ENCODE measurements around the gene HMCN2. TPM values are rescaled to one million over a fixed set of nuclear protein-coding genes. Genes with fewer than 3 reads are reported as not detected.

The HMCN2 gene
- total and polyA plus RNA-seq, 9 donors: 0.12 to 4.2 (median 0.98) TPM

GRCh38 chr9:130239363-130239695 is 26.2 kb upstream of the HMCN2 start:
- Histone ChIP-seq H3K9me3 (no peaks in the 10 kb centered on the region), H3K36me3 (no peaks in the 10 kb centered on the region), H3K4me1 (ENCODE audit: insufficient read depth) (peaks cover 3% of the 10 kb centered on the region), H3K27ac (no peak overlapping the region), H3K27me3 (no peaks in the 10 kb centered on the region), H3K4me3 (no peak overlapping the region)
- no peak for TF ChIP-seq EP300 (IDR thresholded peaks at IDR 0.05)
- TF ChIP-seq CTCF (IDR thresholded peaks at IDR 0.05): no peak
- TF ChIP-seq POLR2A (IDR thresholded peaks at IDR 0.05): no peak
- 91 to 94% (median 92%) methylated on average over 3 of the region's 3 CpGs for WGBS, 3 donors
- DNase-seq: no peak
- intact Hi-C loops (cut with DNase I): loop anchor here (5.0 to 10.0 kb wide), 5 partner anchors 65 to 357 kb away; partner anchors contain the start of gene NCS1 (in 3 of the 4)

GRCh38 chr9:130239741-130240241 is 25.8 kb upstream of the HMCN2 start:
- Histone ChIP-seq H3K9me3 (no peaks in the 10 kb centered on the region), H3K27ac (no peak overlapping the region), H3K4me3 (no peak overlapping the region), H3K4me1 (ENCODE audit: insufficient read depth) (peaks cover 3% of the 10 kb centered on the region), H3K36me3 (no peaks in the 10 kb centered on the region), H3K27me3 (no peaks in the 10 kb centered on the region)
- intact Hi-C loops (cut with DNase I): loop anchor here (5.0 to 10.0 kb wide), 5 partner anchors 65 to 357 kb away; partner anchors contain the start of gene NCS1 (in 3 of the 4)
- 47 to 54% (median 53%) methylated on average over 9 of the region's 9 CpGs for WGBS, 3 donors
- DNase-seq: no peak
- TF ChIP-seq CTCF (IDR thresholded peaks at IDR 0.05): no peak
- no peak for TF ChIP-seq EP300 (IDR thresholded peaks at IDR 0.05)
- no peak for TF ChIP-seq POLR2A (IDR thresholded peaks at IDR 0.05)

GRCh38 chr9:130240410-130241197 is 25.0 kb upstream of the HMCN2 start:
- Histone ChIP-seq H3K9me3 (no peaks in the 10 kb centered on the region), H3K4me3 (no peak overlapping the region), H3K27ac (no peak overlapping the region), H3K27me3 (no peaks in the 10 kb centered on the region), H3K36me3 (no peaks in the 10 kb centered on the region), H3K4me1 (ENCODE audit: insufficient read depth) (peaks cover 3% of the 10 kb centered on the region)
- 61 to 81% (median 74%) methylated on average over 5 of the region's 5 CpGs for WGBS, 3 donors
- intact Hi-C loops (cut with DNase I): no loop called here
- DNase-seq: peak in 2 of 5 donors; percentile 57 to 65
- no peak for TF ChIP-seq EP300 (IDR thresholded peaks at IDR 0.05)
- TF ChIP-seq POLR2A (IDR thresholded peaks at IDR 0.05): no peak
- TF ChIP-seq CTCF (IDR thresholded peaks at IDR 0.05): no peak

- intact Hi-C loops (cut with DNase I): no loop called here
- Histone ChIP-seq H3K4me1 (ENCODE audit: insufficient read depth) (peaks cover 3% of the 10 kb centered on the region), H3K36me3 (no peaks in the 10 kb centered on the region), H3K27ac (no peak overlapping the region), H3K4me3 (no peak overlapping the region), H3K27me3 (no peaks in the 10 kb centered on the region), H3K9me3 (no peaks in the 10 kb centered on the region)
- no peak for DNase-seq
- WGBS, 3 donors: 100% methylated on average over 1 of the region's 1 CpG
- TF ChIP-seq POLR2A (IDR thresholded peaks at IDR 0.05): no peak
- TF ChIP-seq EP300 (IDR thresholded peaks at IDR 0.05): no peak
- TF ChIP-seq CTCF (IDR thresholded peaks at IDR 0.05): no peak
Observed at GRCh38 chr9:130241198-130241535, 24.4 kb upstream of the HMCN2 start.

Data from ovary (tissue), 9 donors.